Aorta (tissue), 5 donors: ENCODE results near the gene PIAS2. TPM values are rescaled to one million over a fixed set of nuclear protein-coding genes. Genes with fewer than 3 reads are reported as not detected.

Experiments used
- ATAC-seq: fragments of 200-7000 bp; cut with Tn5 transposase; one replicate; pipeline ENCODE4 v1.9.1; 2022; ENCODE audit warnings: moderate library complexity; ENCODE audit not compliant: low FRiP score
- DNase-seq, 2 donors: peaks; one replicate each; pipeline ENCODE4 v3.0.0-alpha.2; 2020
- H3K27ac ChIP-seq, 2 donors: one replicate each; pipeline ENCODE4 v1.5.1; 2013; ENCODE audit warnings: low read length in 2 of 2, mild to moderate bottlenecking in 2 of 2, moderate library complexity in 2 of 2, control low read depth in 1 of 2, inconsistent platforms in 1 of 2, low read depth in 1 of 2
- H3K27me3 ChIP-seq, 2 donors: one replicate each; pipeline ENCODE4 v1.6.1; 2013; ENCODE audit warnings: control low read depth in 1 of 2, low read length in 1 of 2, mild to moderate bottlenecking in 1 of 2, moderate library complexity in 1 of 2; ENCODE audit not compliant: insufficient read depth in 2 of 2, control insufficient read depth in 1 of 2
- H3K36me3 ChIP-seq, 2 donors: one replicate each; pipeline ENCODE4 v1.6.1; 2013; ENCODE audit warnings: control low read depth in 1 of 2, low read length in 1 of 2, mild to moderate bottlenecking in 1 of 2; ENCODE audit not compliant: insufficient read depth in 2 of 2, control insufficient read depth in 1 of 2
- H3K4me1 ChIP-seq, 2 donors: one replicate each; pipeline ENCODE4 v1.6.1; 2013; ENCODE audit warnings: low read length in 2 of 2, control low read depth in 1 of 2, mild to moderate bottlenecking in 1 of 2, moderate library complexity in 1 of 2; ENCODE audit not compliant: insufficient read depth in 2 of 2, control insufficient read depth in 1 of 2
- H3K4me3 ChIP-seq, 2 donors: one replicate each; pipeline ENCODE4 v1.5.1; 2013; ENCODE audit warnings: low read length in 2 of 2, control low read depth in 1 of 2, mild to moderate bottlenecking in 1 of 2
- H3K9me3 ChIP-seq: one replicate; pipeline ENCODE4 v1.6.1; 2013; ENCODE audit warnings: mild to moderate bottlenecking, low read length; ENCODE audit not compliant: control insufficient read depth
- WGBS, 2 donors: extraction: QIAGEN DNeasy Blood & Tissue Kit; methylation state at CpG; one replicate each; pipeline ENCODE4 v1.1.7; 2013; 5-methylcytosine and 5-hydroxymethylcytosine counted together
- intact Hi-C, 2 donors: fragments of 100-400 bp; cut with DNase I; formaldehyde crosslinking; loops; one replicate each; pipeline versions ENCODE4 v1.14.2 to v1.15.0; 2022
- polyA plus RNA-seq, 2 donors: library from polyadenylated mRNA; stranded (reverse); fragments of 200-250 nt; gene quantifications; one replicate each; pipeline ENCODE4 v1.2.3, GENCODE V29; 2013
- total RNA-seq, 2 donors: library from RNA; stranded (reverse); fragmentation: NEBNext Ultra II Directional; extraction: Animal tissue kit (Norgen Biotek cat#: 25700); gene quantifications; one replicate each; pipeline ENCODE4 v1.2.1, GENCODE V29; 2021
- donor health status: healthy with polysubstance abuse.
- donor health status: Bipolar disorder and iron deficiency.
- donor health status: DM: no; HTN: no; CAD: no.
- donor health status: DM: no; HTN: no; CAD: no.
- donor health status: DM: yes; HTN: yes; CAD: no.

PIAS2 gene
- total and polyA plus RNA-seq, 4 donors: 5.0 to 45.5 (median 24.9) TPM

- Histone ChIP-seq H3K27ac (no peak overlapping the region), H3K9me3 (no peaks in the 10 kb centered on the region), H3K4me1 (no peaks in the 10 kb centered on the region), H3K4me3 (no peak overlapping the region), H3K36me3 (peaks cover 2 to 5% of the 10 kb centered on the region in 2 donors), H3K27me3 (no peaks in the 10 kb centered on the region)
- no peak for ATAC-seq
- intact Hi-C loops: no loop called here
- no peak for DNase-seq
Measured at GRCh38 chr18:46831434-46831833, 85.9 kb downstream of the PIAS2 start.

GRCh38 chr18:46830633-46831032 lies 86.7 kb downstream of the PIAS2 start:
- Histone ChIP-seq H3K27ac (no peak overlapping the region), H3K4me3 (no peak overlapping the region), H3K9me3 (no peaks in the 10 kb centered on the region), H3K4me1 (no peaks in the 10 kb centered on the region), H3K27me3 (no peaks in the 10 kb centered on the region), H3K36me3 (peaks cover 2 to 5% of the 10 kb centered on the region in 2 donors)
- ATAC-seq: no peak
- intact Hi-C loops: no loop called here
- no peak for DNase-seq

- no peaks in the 10 kb centered on the region for H3K4me1 ChIP-seq
- no peaks in the 10 kb centered on the region for H3K9me3 ChIP-seq
- 27 to 29% methylated on average over 1 of the region's 1 CpG for WGBS, 2 donors
- H3K27ac ChIP-seq: no peak overlapping the region
- H3K4me3 ChIP-seq: no peak overlapping the region
- H3K27me3 ChIP-seq: no peaks in the 10 kb centered on the region
- intact Hi-C loops: no loop called here
- DNase-seq: no peak
- no peak for ATAC-seq
- peaks cover 2 to 5% of the 10 kb centered on the region in 2 donors for H3K36me3 ChIP-seq
Measured at GRCh38 chr18:46829947-46830346, 87.4 kb downstream of the PIAS2 start.

- no peak for ATAC-seq
- Histone ChIP-seq H3K4me3 (no peak overlapping the region), H3K9me3 (no peaks in the 10 kb centered on the region), H3K27ac (no peak overlapping the region), H3K27me3 (no peaks in the 10 kb centered on the region), H3K4me1 (no peaks in the 10 kb centered on the region), H3K36me3 (peaks cover 2 to 4% of the 10 kb centered on the region in 2 donors)
- 71 to 77% methylated on average over 4 of the region's 4 CpGs for WGBS, 2 donors
- DNase-seq: no peak
- intact Hi-C loops: no loop called here
Measured at GRCh38 chr18:46829531-46829930, 87.8 kb downstream of the PIAS2 start.

GRCh38 chr18:46821856-46822711 lies 95.2 kb downstream of the PIAS2 start:
- Histone ChIP-seq H3K27ac (no peak overlapping the region), H3K9me3 (no peaks in the 10 kb centered on the region), H3K4me3 (no peak overlapping the region), H3K4me1 (no peaks in the 10 kb centered on the region), H3K36me3 (no peaks in the 10 kb centered on the region), H3K27me3 (no peaks in the 10 kb centered on the region)
- ATAC-seq: no peak
- intact Hi-C loops: no loop called here
- DNase-seq: no peak
- 85 to 88% methylated on average over 3 of the region's 3 CpGs for WGBS, 2 donors

- DNase-seq: no peak
- H3K27ac ChIP-seq: no peak overlapping the region
- no peak for ATAC-seq
- H3K4me3 ChIP-seq: no peak overlapping the region
- H3K9me3 ChIP-seq: no peaks in the 10 kb centered on the region
- no peaks in the 10 kb centered on the region for H3K36me3 ChIP-seq
- 86 to 90% methylated on average over 6 of the region's 6 CpGs for WGBS, 2 donors
- H3K27me3 ChIP-seq: no peaks in the 10 kb centered on the region
- intact Hi-C loops: no loop called here
- no peaks in the 10 kb centered on the region for H3K4me1 ChIP-seq
Measured at GRCh38 chr18:46820863-46821262, 96.4 kb downstream of the PIAS2 start.

GRCh38 chr18:46815661-46816060 lies 101.6 kb downstream of the PIAS2 start:
- Histone ChIP-seq H3K4me3 (no peak overlapping the region), H3K36me3 (no peaks in the 10 kb centered on the region), H3K9me3 (no peaks in the 10 kb centered on the region), H3K4me1 (no peaks in the 10 kb centered on the region), H3K27ac (no peak overlapping the region), H3K27me3 (no peaks in the 10 kb centered on the region)
- intact Hi-C loops: no loop called here
- no peak for DNase-seq
- ATAC-seq: no peak
- 92% methylated on average over 6 of the region's 6 CpGs for WGBS, 2 donors

- 88 to 90% methylated on average over 4 of the region's 4 CpGs for WGBS, 2 donors
- no peak overlapping the region for H3K4me3 ChIP-seq
- no peak overlapping the region for H3K27ac ChIP-seq
- DNase-seq: no peak
- no peaks in the 10 kb centered on the region for H3K27me3 ChIP-seq
- H3K36me3 ChIP-seq: no peaks in the 10 kb centered on the region
- intact Hi-C loops: no loop called here
- H3K4me1 ChIP-seq: no peaks in the 10 kb centered on the region
- ATAC-seq: no peak
- H3K9me3 ChIP-seq: no peaks in the 10 kb centered on the region
Measured at GRCh38 chr18:46814399-46814798, 102.9 kb downstream of the PIAS2 start.

- DNase-seq (no peak), ATAC-seq (no peak)
- no peaks in the 10 kb centered on the region for H3K27me3 ChIP-seq
- H3K9me3 ChIP-seq: no peaks in the 10 kb centered on the region
- WGBS, 2 donors: 60 to 73% methylated on average over 2 of the region's 2 CpGs
- H3K4me1 ChIP-seq: no peaks in the 10 kb centered on the region
- no peak overlapping the region for H3K4me3 ChIP-seq
- no peak overlapping the region for H3K27ac ChIP-seq
- H3K36me3 ChIP-seq: no peaks in the 10 kb centered on the region
- intact Hi-C loops: no loop called here
Measured at GRCh38 chr18:46812311-46812710, 105.0 kb downstream of the PIAS2 start.
